ENCODE measurements around the gene DDAH1.

Gene DDAH1

GRCh38 chr1:85311818-85312217, 153.1 kb downstream of the DDAH1 start:
- Histone ChIP-seq H3K4me3 (ENCODE audit: control insufficient read depth in 1 of 7, extremely low read depth in 1 of 7, insufficient read depth in 4 of 7, low read depth in 2 of 7, low read length in 6 of 7) (no peak overlapping the region), H3K27me3 (replicated peaks in 2 of 5; ENCODE audit: control insufficient read depth in 4 of 5, insufficient read depth in 5 of 5, low read length in 4 of 5) (peaks cover 0 to 11% (median 2%) of the 10 kb centered on the region in 5 experiments), H3K4me1 (ENCODE audit: control extremely low read depth in 1 of 4, control insufficient read depth in 4 of 4, insufficient read depth in 4 of 4, low read length in 3 of 4) (peaks cover 0 to 2% (median 0%) of the 10 kb centered on the region in 4 experiments), H3K9me3 (ENCODE audit: control extremely low read depth in 1 of 5, control insufficient read depth in 4 of 5, insufficient read depth in 2 of 5, low read depth in 1 of 5, low read length in 4 of 5) (no peaks in the 10 kb centered on the region), H3K36me3 (ENCODE audit: control insufficient read depth in 4 of 4, insufficient read depth in 4 of 4, low read length in 3 of 4) (no peaks in the 10 kb centered on the region), H3K27ac (ENCODE audit: insufficient read depth in 1 of 2, low read depth in 1 of 2, low read length in 2 of 2, poor library complexity in 1 of 2, severe bottlenecking in 2 of 2) (no peak overlapping the region)
- ChIA-PET CTCF (interaction anchor here (1.8 to 2.1 kb wide), 2 partner anchors 270 to 381 kb away, joined by 5 to 6 read pairs; partner anchors contain the start of gene CCN1), POLR2A (no interaction called here)
- WGBS (ENCODE audit: insufficient coverage), result 75% methylated on average over 2 of the region's 2 CpGs
- DNase-seq, result no peak

- H3K4me1 ChIP-seq (ENCODE audit: control extremely low read depth in 1 of 4, control insufficient read depth in 4 of 4, insufficient read depth in 4 of 4, low read length in 3 of 4), result peaks cover 0 to 2% (median 0%) of the 10 kb centered on the region in 4 experiments
- H3K27me3 ChIP-seq (replicated peaks in 2 of 5; ENCODE audit: control insufficient read depth in 4 of 5, insufficient read depth in 5 of 5, low read length in 4 of 5), result peaks cover 0 to 11% (median 2%) of the 10 kb centered on the region in 5 experiments
- no peak overlapping the region for H3K27ac ChIP-seq (ENCODE audit: insufficient read depth in 1 of 2, low read depth in 1 of 2, low read length in 2 of 2, poor library complexity in 1 of 2, severe bottlenecking in 2 of 2)
- no peaks in the 10 kb centered on the region for H3K9me3 ChIP-seq (ENCODE audit: control extremely low read depth in 1 of 5, control insufficient read depth in 4 of 5, insufficient read depth in 2 of 5, low read depth in 1 of 5, low read length in 4 of 5)
- no peak for DNase-seq
- H3K36me3 ChIP-seq (ENCODE audit: control insufficient read depth in 4 of 4, insufficient read depth in 4 of 4, low read length in 3 of 4), result no peaks in the 10 kb centered on the region
- no peak overlapping the region for H3K4me3 ChIP-seq (ENCODE audit: control insufficient read depth in 1 of 7, extremely low read depth in 1 of 7, insufficient read depth in 4 of 7, low read depth in 2 of 7, low read length in 6 of 7)
- CTCF ChIA-PET, result interaction anchor here (0.6 to 2.6 kb wide), 28 partner anchors 11 to 708 kb away, joined by 3 to 33 read pairs (median 5); no protein-coding TSS in a partner anchor
- WGBS (ENCODE audit: insufficient coverage), result 90% methylated on average over 2 of the region's 4 CpGs
- POLR2A ChIA-PET, result no interaction called here
These were observed 156.1 kb downstream of the DDAH1 start for GRCh38 chr1:85308833-85309350.

- no peak overlapping the region for H3K27ac ChIP-seq (ENCODE audit: insufficient read depth in 1 of 2, low read depth in 1 of 2, low read length in 2 of 2, poor library complexity in 1 of 2, severe bottlenecking in 2 of 2)
- POLR2A ChIA-PET, result no interaction called here
- CTCF ChIA-PET, result interaction anchor here (0.6 to 2.6 kb wide), 31 partner anchors 8 to 938 kb away, joined by 3 to 33 read pairs (median 4); no protein-coding TSS in a partner anchor
These were observed 156.7 kb downstream of the DDAH1 start for GRCh38 chr1:85307987-85308832.

GRCh38 chr1:85306236-85306635, 158.7 kb downstream of the DDAH1 start:
- 100% methylated on average over 4 of the region's 4 CpGs for WGBS (ENCODE audit: insufficient coverage)
- ChIA-PET POLR2A (no interaction called here), CTCF (interaction anchor here (0.9 to 1.2 kb wide), 4 partner anchors 9 to 387 kb away, joined by 3 to 5 read pairs (median 3); no protein-coding TSS in a partner anchor)
- Histone ChIP-seq H3K27me3 (replicated peaks in 2 of 5; ENCODE audit: control insufficient read depth in 4 of 5, insufficient read depth in 5 of 5, low read length in 4 of 5) (peaks cover 0 to 11% (median 2%) of the 10 kb centered on the region in 5 experiments), H3K4me1 (ENCODE audit: control extremely low read depth in 1 of 4, control insufficient read depth in 4 of 4, insufficient read depth in 4 of 4, low read length in 3 of 4) (peaks cover 0 to 2% (median 0%) of the 10 kb centered on the region in 4 experiments), H3K4me3 (ENCODE audit: control insufficient read depth in 1 of 7, extremely low read depth in 1 of 7, insufficient read depth in 4 of 7, low read depth in 2 of 7, low read length in 6 of 7) (no peak overlapping the region), H3K36me3 (ENCODE audit: control insufficient read depth in 4 of 4, insufficient read depth in 4 of 4, low read length in 3 of 4) (no peaks in the 10 kb centered on the region), H3K9me3 (ENCODE audit: control extremely low read depth in 1 of 5, control insufficient read depth in 4 of 5, insufficient read depth in 2 of 5, low read depth in 1 of 5, low read length in 4 of 5) (no peaks in the 10 kb centered on the region), H3K27ac (ENCODE audit: insufficient read depth in 1 of 2, low read depth in 1 of 2, low read length in 2 of 2, poor library complexity in 1 of 2, severe bottlenecking in 2 of 2) (no peak overlapping the region)
- no peak for DNase-seq

More at GRCh38 chr1:85307987-85308832, 156.7 kb downstream of the DDAH1 start:
- no peaks in the 10 kb centered on the region for H3K9me3 ChIP-seq (ENCODE audit: control extremely low read depth in 1 of 5, control insufficient read depth in 4 of 5, insufficient read depth in 2 of 5, low read depth in 1 of 5, low read length in 4 of 5)
- peaks cover 0 to 11% (median 2%) of the 10 kb centered on the region in 5 experiments for H3K27me3 ChIP-seq (replicated peaks in 2 of 5; ENCODE audit: control insufficient read depth in 4 of 5, insufficient read depth in 5 of 5, low read length in 4 of 5)
- H3K4me3 ChIP-seq (ENCODE audit: control insufficient read depth in 1 of 7, extremely low read depth in 1 of 7, insufficient read depth in 4 of 7, low read depth in 2 of 7, low read length in 6 of 7), result peak overlapping the region in 2 of 7 experiments; percentile 1 to 51
- peak; percentile 76 to 85 (median 82) for DNase-seq
- no peaks in the 10 kb centered on the region for H3K36me3 ChIP-seq (ENCODE audit: control insufficient read depth in 4 of 4, insufficient read depth in 4 of 4, low read length in 3 of 4)
- peaks cover 0 to 2% (median 0%) of the 10 kb centered on the region in 4 experiments for H3K4me1 ChIP-seq (ENCODE audit: control extremely low read depth in 1 of 4, control insufficient read depth in 4 of 4, insufficient read depth in 4 of 4, low read length in 3 of 4)
- 27% methylated on average over 25 of the region's 27 CpGs for WGBS (ENCODE audit: insufficient coverage)

GRCh38 chr1:85303440-85304162, 161.4 kb downstream of the DDAH1 start:
- CTCF ChIA-PET, result interaction anchor here (0.8 kb wide), 1 partner anchor 389 kb away, joined by 3 read pairs; no protein-coding TSS in a partner anchor
- WGBS (ENCODE audit: insufficient coverage), result 94% methylated on average over 3 of the region's 4 CpGs
- Histone ChIP-seq H3K27me3 (replicated peaks in 2 of 5; ENCODE audit: control insufficient read depth in 4 of 5, insufficient read depth in 5 of 5, low read length in 4 of 5) (peaks cover 0 to 2% (median 0%) of the 10 kb centered on the region in 5 experiments), H3K36me3 (ENCODE audit: control insufficient read depth in 4 of 4, insufficient read depth in 4 of 4, low read length in 3 of 4) (no peaks in the 10 kb centered on the region), H3K4me3 (ENCODE audit: control insufficient read depth in 1 of 7, extremely low read depth in 1 of 7, insufficient read depth in 4 of 7, low read depth in 2 of 7, low read length in 6 of 7) (no peak overlapping the region), H3K4me1 (ENCODE audit: control extremely low read depth in 1 of 4, control insufficient read depth in 4 of 4, insufficient read depth in 4 of 4, low read length in 3 of 4) (peaks cover 0 to 2% (median 0%) of the 10 kb centered on the region in 4 experiments), H3K9me3 (ENCODE audit: control extremely low read depth in 1 of 5, control insufficient read depth in 4 of 5, insufficient read depth in 2 of 5, low read depth in 1 of 5, low read length in 4 of 5) (no peaks in the 10 kb centered on the region), H3K27ac (ENCODE audit: insufficient read depth in 1 of 2, low read depth in 1 of 2, low read length in 2 of 2, poor library complexity in 1 of 2, severe bottlenecking in 2 of 2) (no peak overlapping the region)
- no peak for DNase-seq
- POLR2A ChIA-PET, result no interaction called here

GRCh38 chr1:85300140-85300539, 164.8 kb downstream of the DDAH1 start:
- H3K4me3 ChIP-seq (ENCODE audit: control insufficient read depth in 1 of 7, extremely low read depth in 1 of 7, insufficient read depth in 4 of 7, low read depth in 2 of 7, low read length in 6 of 7), result no peak overlapping the region
- no peak for DNase-seq
- no peaks in the 10 kb centered on the region for H3K27me3 ChIP-seq (replicated peaks in 2 of 5; ENCODE audit: control insufficient read depth in 4 of 5, insufficient read depth in 5 of 5, low read length in 4 of 5)
- H3K27ac ChIP-seq (ENCODE audit: insufficient read depth in 1 of 2, low read depth in 1 of 2, low read length in 2 of 2, poor library complexity in 1 of 2, severe bottlenecking in 2 of 2), result no peak overlapping the region
- H3K4me1 ChIP-seq (ENCODE audit: control extremely low read depth in 1 of 4, control insufficient read depth in 4 of 4, insufficient read depth in 4 of 4, low read length in 3 of 4), result no peaks in the 10 kb centered on the region
- CTCF ChIA-PET, result no interaction called here
- POLR2A ChIA-PET, result no interaction called here
- no peaks in the 10 kb centered on the region for H3K36me3 ChIP-seq (ENCODE audit: control insufficient read depth in 4 of 4, insufficient read depth in 4 of 4, low read length in 3 of 4)
- 50% methylated on average over 2 of the region's 3 CpGs for WGBS (ENCODE audit: insufficient coverage)
- H3K9me3 ChIP-seq (ENCODE audit: control extremely low read depth in 1 of 5, control insufficient read depth in 4 of 5, insufficient read depth in 2 of 5, low read depth in 1 of 5, low read length in 4 of 5), result no peaks in the 10 kb centered on the region
